ENCODE measurements around the gene HS3ST5. TPM values are rescaled to one million over a fixed set of nuclear protein-coding genes. Genes with fewer than 3 reads are reported as not detected.

HS3ST5 gene
- total RNA-seq, 1 donor from 2014 or later, result under 0.01 TPM

- H3K9me3 ChIP-seq (ENCODE audit: control insufficient read depth in 3 of 3, low read length in 3 of 3), result no peaks in the 10 kb centered on the region
- no peaks in the 10 kb centered on the region for H3K36me3 ChIP-seq (ENCODE audit: control insufficient read depth in 3 of 3, insufficient read depth in 3 of 3, low read length in 3 of 3)
- no peak overlapping the region for H3K4me3 ChIP-seq (ENCODE audit: low read length in 3 of 3)
- no peak overlapping the region for H3K9ac ChIP-seq (ENCODE audit: low read depth in 1 of 3, low read length in 3 of 3)
- H3K4me1 ChIP-seq (ENCODE audit: control insufficient read depth in 3 of 3, insufficient read depth in 3 of 3, low read length in 3 of 3), result peaks cover 0 to 9% (median 0%) of the 10 kb centered on the region in 3 donors
- no peaks in the 10 kb centered on the region for H3K27me3 ChIP-seq (ENCODE audit: control insufficient read depth in 3 of 3, insufficient read depth in 3 of 3, low read length in 3 of 3)
- no peak overlapping the region for H3K27ac ChIP-seq (ENCODE audit: low read depth, low read length)
Measured at GRCh38 chr6:114121913-114122662, 220.7 kb downstream of the HS3ST5 start.

GRCh38 chr6:114119056-114119455 is 223.8 kb downstream of the HS3ST5 start:
- Histone ChIP-seq H3K27ac (ENCODE audit: low read depth, low read length) (no peak overlapping the region), H3K27me3 (ENCODE audit: control insufficient read depth in 3 of 3, insufficient read depth in 3 of 3, low read length in 3 of 3) (no peaks in the 10 kb centered on the region), H3K4me1 (ENCODE audit: control insufficient read depth in 3 of 3, insufficient read depth in 3 of 3, low read length in 3 of 3) (peaks cover 2 to 16% (median 8%) of the 10 kb centered on the region in 3 donors), H3K36me3 (ENCODE audit: control insufficient read depth in 3 of 3, insufficient read depth in 3 of 3, low read length in 3 of 3) (no peaks in the 10 kb centered on the region), H3K9me3 (ENCODE audit: control insufficient read depth in 3 of 3, low read length in 3 of 3) (no peaks in the 10 kb centered on the region), H3K4me3 (ENCODE audit: low read length in 3 of 3) (no peak overlapping the region), H3K9ac (ENCODE audit: low read depth in 1 of 3, low read length in 3 of 3) (no peak overlapping the region)

GRCh38 chr6:114115652-114116051 is 227.2 kb downstream of the HS3ST5 start:
- Histone ChIP-seq H3K9ac (ENCODE audit: low read depth in 1 of 3, low read length in 3 of 3) (peak overlapping the region in 1 of 3 donors; percentile 7), H3K36me3 (ENCODE audit: control insufficient read depth in 3 of 3, insufficient read depth in 3 of 3, low read length in 3 of 3) (peaks cover 0 to 2% (median 0%) of the 10 kb centered on the region in 3 donors), H3K27ac (ENCODE audit: low read depth, low read length) (peak overlapping the region; percentile 73), H3K4me3 (ENCODE audit: low read length in 3 of 3) (no peak overlapping the region), H3K27me3 (ENCODE audit: control insufficient read depth in 3 of 3, insufficient read depth in 3 of 3, low read length in 3 of 3) (no peaks in the 10 kb centered on the region), H3K9me3 (ENCODE audit: control insufficient read depth in 3 of 3, low read length in 3 of 3) (no peaks in the 10 kb centered on the region), H3K4me1 (ENCODE audit: control insufficient read depth in 3 of 3, insufficient read depth in 3 of 3, low read length in 3 of 3) (peaks cover 2 to 9% (median 8%) of the 10 kb centered on the region in 3 donors)

GRCh38 chr6:114108119-114109002 is 234.5 kb downstream of the HS3ST5 start:
- no peaks in the 10 kb centered on the region for H3K9me3 ChIP-seq (ENCODE audit: control insufficient read depth in 3 of 3, low read length in 3 of 3)
- H3K27me3 ChIP-seq (ENCODE audit: control insufficient read depth in 3 of 3, insufficient read depth in 3 of 3, low read length in 3 of 3), result no peaks in the 10 kb centered on the region
- H3K36me3 ChIP-seq (ENCODE audit: control insufficient read depth in 3 of 3, insufficient read depth in 3 of 3, low read length in 3 of 3), result peaks cover 0 to 2% (median 0%) of the 10 kb centered on the region in 3 donors
- no peak overlapping the region for H3K9ac ChIP-seq (ENCODE audit: low read depth in 1 of 3, low read length in 3 of 3)
- H3K4me3 ChIP-seq (ENCODE audit: low read length in 3 of 3), result no peak overlapping the region
- H3K4me1 ChIP-seq (ENCODE audit: control insufficient read depth in 3 of 3, insufficient read depth in 3 of 3, low read length in 3 of 3), result peaks cover 0 to 2% (median 0%) of the 10 kb centered on the region in 3 donors
- no peak overlapping the region for H3K27ac ChIP-seq (ENCODE audit: low read depth, low read length)

- no peaks in the 10 kb centered on the region for H3K36me3 ChIP-seq (ENCODE audit: control insufficient read depth in 3 of 3, insufficient read depth in 3 of 3, low read length in 3 of 3)
- H3K9ac ChIP-seq (ENCODE audit: low read depth in 1 of 3, low read length in 3 of 3), result no peak overlapping the region
Measured at GRCh38 chr6:114106020-114106419, 236.8 kb downstream of the HS3ST5 start.

GRCh38 chr6:114101255-114101654 is 241.6 kb downstream of the HS3ST5 start:
- no peak overlapping the region for H3K27ac ChIP-seq (ENCODE audit: low read depth, low read length)
- no peak overlapping the region for H3K9ac ChIP-seq (ENCODE audit: low read depth in 1 of 3, low read length in 3 of 3)
- no peaks in the 10 kb centered on the region for H3K9me3 ChIP-seq (ENCODE audit: control insufficient read depth in 3 of 3, low read length in 3 of 3)
- no peaks in the 10 kb centered on the region for H3K27me3 ChIP-seq (ENCODE audit: control insufficient read depth in 3 of 3, insufficient read depth in 3 of 3, low read length in 3 of 3)
- no peaks in the 10 kb centered on the region for H3K36me3 ChIP-seq (ENCODE audit: control insufficient read depth in 3 of 3, insufficient read depth in 3 of 3, low read length in 3 of 3)
- H3K4me1 ChIP-seq (ENCODE audit: control insufficient read depth in 3 of 3, insufficient read depth in 3 of 3, low read length in 3 of 3), result peaks cover 0 to 2% (median 0%) of the 10 kb centered on the region in 3 donors
- H3K4me3 ChIP-seq (ENCODE audit: low read length in 3 of 3), result no peak overlapping the region

More at GRCh38 chr6:114106020-114106419, 236.8 kb downstream of the HS3ST5 start:
- Histone ChIP-seq H3K27me3 (ENCODE audit: control insufficient read depth in 3 of 3, insufficient read depth in 3 of 3, low read length in 3 of 3) (no peaks in the 10 kb centered on the region), H3K27ac (ENCODE audit: low read depth, low read length) (no peak overlapping the region), H3K9me3 (ENCODE audit: control insufficient read depth in 3 of 3, low read length in 3 of 3) (no peaks in the 10 kb centered on the region), H3K4me1 (ENCODE audit: control insufficient read depth in 3 of 3, insufficient read depth in 3 of 3, low read length in 3 of 3) (peaks cover 0 to 2% (median 0%) of the 10 kb centered on the region in 3 donors), H3K4me3 (ENCODE audit: low read length in 3 of 3) (no peak overlapping the region)

- Histone ChIP-seq H3K27ac (ENCODE audit: low read depth, low read length) (no peak overlapping the region), H3K9me3 (ENCODE audit: control insufficient read depth in 3 of 3, low read length in 3 of 3) (no peaks in the 10 kb centered on the region), H3K9ac (ENCODE audit: low read depth in 1 of 3, low read length in 3 of 3) (no peak overlapping the region), H3K4me3 (ENCODE audit: low read length in 3 of 3) (no peak overlapping the region), H3K36me3 (ENCODE audit: control insufficient read depth in 3 of 3, insufficient read depth in 3 of 3, low read length in 3 of 3) (no peaks in the 10 kb centered on the region), H3K27me3 (ENCODE audit: control insufficient read depth in 3 of 3, insufficient read depth in 3 of 3, low read length in 3 of 3) (no peaks in the 10 kb centered on the region), H3K4me1 (ENCODE audit: control insufficient read depth in 3 of 3, insufficient read depth in 3 of 3, low read length in 3 of 3) (peaks cover 0 to 2% (median 0%) of the 10 kb centered on the region in 3 donors)
Measured at GRCh38 chr6:114100215-114100994, 242.4 kb downstream of the HS3ST5 start.

GRCh38 chr6:114096561-114097172 is 246.2 kb downstream of the HS3ST5 start:
- H3K4me3 ChIP-seq (ENCODE audit: low read length in 3 of 3), result no peak overlapping the region
- no peak overlapping the region for H3K9ac ChIP-seq (ENCODE audit: low read depth in 1 of 3, low read length in 3 of 3)
- H3K27ac ChIP-seq (ENCODE audit: low read depth, low read length), result no peak overlapping the region
- H3K36me3 ChIP-seq (ENCODE audit: control insufficient read depth in 3 of 3, insufficient read depth in 3 of 3, low read length in 3 of 3), result no peaks in the 10 kb centered on the region
- H3K27me3 ChIP-seq (ENCODE audit: control insufficient read depth in 3 of 3, insufficient read depth in 3 of 3, low read length in 3 of 3), result no peaks in the 10 kb centered on the region
- no peaks in the 10 kb centered on the region for H3K9me3 ChIP-seq (ENCODE audit: control insufficient read depth in 3 of 3, low read length in 3 of 3)
- no peaks in the 10 kb centered on the region for H3K4me1 ChIP-seq (ENCODE audit: control insufficient read depth in 3 of 3, insufficient read depth in 3 of 3, low read length in 3 of 3)

GRCh38 chr6:114092943-114093342 is 249.9 kb downstream of the HS3ST5 start:
- no peak overlapping the region for H3K27ac ChIP-seq (ENCODE audit: low read depth, low read length)
- H3K9me3 ChIP-seq (ENCODE audit: control insufficient read depth in 3 of 3, low read length in 3 of 3), result no peaks in the 10 kb centered on the region
- H3K9ac ChIP-seq (ENCODE audit: low read depth in 1 of 3, low read length in 3 of 3), result no peak overlapping the region
- no peaks in the 10 kb centered on the region for H3K27me3 ChIP-seq (ENCODE audit: control insufficient read depth in 3 of 3, insufficient read depth in 3 of 3, low read length in 3 of 3)
- H3K4me1 ChIP-seq (ENCODE audit: control insufficient read depth in 3 of 3, insufficient read depth in 3 of 3, low read length in 3 of 3), result no peaks in the 10 kb centered on the region
- no peak overlapping the region for H3K4me3 ChIP-seq (ENCODE audit: low read length in 3 of 3)
- no peaks in the 10 kb centered on the region for H3K36me3 ChIP-seq (ENCODE audit: control insufficient read depth in 3 of 3, insufficient read depth in 3 of 3, low read length in 3 of 3)
